HG02973 (cell line): ENCODE measurements around the gene AGRN.
"Not testable (repeated sequence)": the region's sequence is repeated elsewhere in the genome, so short reads cannot be mapped to it uniquely, and the experiment has no call there.

Source experiments
- ATAC-seq: cut with Tn5 transposase; IDR thresholded peaks from one replicate; pipeline ENCODE4 v1.9.1; 2021; ENCODE audit warnings: moderate library complexity; ENCODE audit not compliant: unreplicated experiment

Gene AGRN

GRCh38 chr1:1075148-1075935 lies 55.4 kb downstream of the AGRN start:
- no peak for ATAC-seq

GRCh38 chr1:1077396-1077795 lies 57.5 kb downstream of the AGRN start:
- not testable (repeated sequence) for ATAC-seq

GRCh38 chr1:1079408-1080121 lies 59.6 kb downstream of the AGRN start:
- ATAC-seq = no peak

- no peak for ATAC-seq
Measured at GRCh38 chr1:1080122-1080757, 60.3 kb downstream of the AGRN start.

- ATAC-seq = no peak
Measured at GRCh38 chr1:1080951-1081310, 61.0 kb downstream of the AGRN start.

- no peak for ATAC-seq
Measured at GRCh38 chr1:1081311-1082238, 61.7 kb downstream of the AGRN start.

GRCh38 chr1:1082239-1082775 lies 62.4 kb downstream of the AGRN start:
- no peak for ATAC-seq

GRCh38 chr1:1082776-1083415 lies 63.0 kb downstream of the AGRN start:
- ATAC-seq = no peak

GRCh38 chr1:1083416-1084371 lies 63.8 kb downstream of the AGRN start:
- ATAC-seq = no peak

GRCh38 chr1:1084372-1085170 lies 64.7 kb downstream of the AGRN start:
- no peak for ATAC-seq

- ATAC-seq = no peak
Measured at GRCh38 chr1:1085171-1085841, 65.4 kb downstream of the AGRN start.

GRCh38 chr1:1085911-1086841 lies 66.3 kb downstream of the AGRN start:
- no peak for ATAC-seq

- ATAC-seq = no peak
Measured at GRCh38 chr1:1086911-1087341, 67.0 kb downstream of the AGRN start.

- ATAC-seq = no peak
Measured at GRCh38 chr1:1087351-1088028, 67.6 kb downstream of the AGRN start.

- no peak for ATAC-seq
Measured at GRCh38 chr1:1088029-1088800, 68.3 kb downstream of the AGRN start.
